IMR-90 (cell line): ENCODE data around the gene ANKRD33B. TPM values are rescaled to one million over a fixed set of nuclear protein-coding genes. Genes with fewer than 3 reads are reported as not detected.
A peak's percentile ranks its signal among the peaks of the same experiment; 100 is the strongest.

ENCODE experiments used
- ATAC-seq: fragments of 200-7000 bp; cut with Tn5 transposase; 2 replicates; pipeline ENCODE4 v1.9.1; 2020; ENCODE audit warnings: low read depth, mild to moderate bottlenecking, moderate library complexity
- BruUV-seq: library from RNA; stranded (reverse); fragments of 400-500 nt; replicated peaks from 2 replicates; lab custom pipeline; 2021; lab: Mats Ljungman, UMichigan
- CTCF ChIA-PET: fragments of 300-600 bp; formaldehyde crosslinking; extraction: SDS; loops from one replicate; lab custom pipeline; 2021; ENCODE audit warnings: antibody characterized with exemption; lab: Yijun Ruan, JAX
- POLR2A ChIA-PET: fragments of 300-600 bp; sonication (Branson Sonifier 250); formaldehyde crosslinking; loops from one replicate; lab custom pipeline; 2022; ENCODE audit warnings: antibody characterized with exemption; ENCODE audit not compliant: unreplicated experiment; lab: Charles Lee
- DNase-seq: peaks from one replicate; pipeline ENCODE4 v3.0.0; 2013
- H2AFZ ChIP-seq: replicated peaks from 2 replicates; pipeline ENCODE3; 2013; ENCODE audit warnings: low read length, mild to moderate bottlenecking; ENCODE audit not compliant: poor library complexity
- H2AK5ac ChIP-seq: 2 replicates; pipeline ENCODE4 v1.6.1; 2013; ENCODE audit warnings: low read depth, low read length, inconsistent platforms
- H2AK9ac ChIP-seq: replicated peaks from 2 replicates; pipeline ENCODE3; 2013; ENCODE audit warnings: mild to moderate bottlenecking, low read depth, low read length, moderate library complexity; ENCODE audit not compliant: poor library complexity
- H2BK120ac ChIP-seq: 2 replicates; pipeline ENCODE4 v1.6.1; 2013; ENCODE audit warnings: low read depth, low read length, inconsistent platforms
- H2BK15ac ChIP-seq: 3 replicates; pipeline ENCODE4 v1.6.1; 2013; ENCODE audit warnings: low read depth, low read length, inconsistent platforms
- H2BK20ac ChIP-seq: 2 replicates; pipeline ENCODE4 v1.6.1; 2013; ENCODE audit warnings: low read depth, mild to moderate bottlenecking, inconsistent platforms, low read length, moderate library complexity
- H2BK5ac ChIP-seq: 2 replicates; pipeline ENCODE4 v1.6.1; 2013; ENCODE audit warnings: mild to moderate bottlenecking, low read depth, low read length, inconsistent platforms; ENCODE audit not compliant: poor library complexity, severe bottlenecking
- H3K14ac ChIP-seq: replicated peaks from 2 replicates; pipeline ENCODE4 v1.6.1; 2013; ENCODE audit warnings: low read depth, low read length, inconsistent platforms
- H3K18ac ChIP-seq: 2 replicates; pipeline ENCODE4 v1.6.1; 2013; ENCODE audit warnings: low read depth, low read length, control low read depth
- H3K23ac ChIP-seq: 2 replicates; pipeline ENCODE4 v1.6.1; 2013; ENCODE audit warnings: low read depth, low read length, inconsistent platforms
- H3K27ac ChIP-seq: 2 replicates; pipeline ENCODE4 v1.5.1; 2013; ENCODE audit warnings: mild to moderate bottlenecking, control low read depth, low read length; ENCODE audit not compliant: insufficient read depth
- H3K27me3 ChIP-seq: 2 replicates; pipeline ENCODE4 v1.6.1; 2013; ENCODE audit warnings: low read length; ENCODE audit not compliant: control insufficient read depth, insufficient read depth
- H3K36me3 ChIP-seq: 2 replicates; pipeline ENCODE4 v1.6.1; 2013; ENCODE audit warnings: low read length, mixed read lengths; ENCODE audit not compliant: control insufficient read depth, insufficient read depth
- H3K4ac ChIP-seq: 2 replicates; pipeline ENCODE4 v1.6.1; 2013; ENCODE audit warnings: low read depth, low read length, inconsistent platforms
- H3K4me1 ChIP-seq: 2 replicates; pipeline ENCODE4 v1.6.1; 2013; ENCODE audit warnings: low read length, mixed read lengths; ENCODE audit not compliant: control insufficient read depth, insufficient read depth
- H3K4me2 ChIP-seq: 2 replicates; pipeline ENCODE4 v1.6.1; 2013; ENCODE audit warnings: low read depth, mild to moderate bottlenecking, control low read depth, low read length, moderate library complexity
- H3K4me3 ChIP-seq: 2 replicates; pipeline ENCODE4 v1.5.1; 2013; ENCODE audit warnings: low read depth, mild to moderate bottlenecking, control low read depth, low read length, moderate library complexity; ENCODE audit not compliant: insufficient read depth
- H3K56ac ChIP-seq: 2 replicates; pipeline ENCODE4 v1.6.1; 2013; ENCODE audit warnings: low read length, inconsistent platforms; ENCODE audit not compliant: insufficient read depth; ENCODE audit errors: extremely low read depth
- H3K79me1 ChIP-seq, 2 experiments: 2 replicates each; pipeline ENCODE4 v1.6.1; 2013; ENCODE audit warnings: low read length in 2 of 2, inconsistent platforms in 1 of 2, low read depth in 1 of 2
- H3K9ac ChIP-seq: 2 replicates; pipeline ENCODE4 v1.6.1; 2013; ENCODE audit warnings: low read depth, low read length, control low read depth
- H3K9me1 ChIP-seq: 2 replicates; pipeline ENCODE4 v1.6.1; 2013; ENCODE audit warnings: low read length, inconsistent platforms; ENCODE audit not compliant: insufficient read depth
- H3K9me3 ChIP-seq: 2 replicates; pipeline ENCODE4 v1.6.1; 2013; ENCODE audit warnings: low read length; ENCODE audit not compliant: control insufficient read depth, insufficient read depth
- H4K20me1 ChIP-seq: 2 replicates; pipeline ENCODE4 v1.6.1; 2013; ENCODE audit warnings: low read length, inconsistent platforms; ENCODE audit not compliant: insufficient read depth
- H4K5ac ChIP-seq: 2 replicates; pipeline ENCODE4 v1.6.1; 2013; ENCODE audit warnings: mild to moderate bottlenecking, low read depth, low read length, control low read depth
- H4K8ac ChIP-seq, 2 experiments: 2 replicates each; pipeline ENCODE4 v1.6.1; 2013; ENCODE audit warnings: low read depth in 2 of 2, low read length in 2 of 2, control low read depth in 1 of 2, inconsistent platforms in 1 of 2
- H4K91ac ChIP-seq: 2 replicates; pipeline ENCODE4 v1.6.1; 2013; ENCODE audit warnings: low read depth, low read length, inconsistent platforms; ENCODE audit not compliant: insufficient read depth
- MAZ ChIP-seq: IDR thresholded peaks from 2 replicates; pipeline ENCODE4 v1.6.1; 2012; ENCODE audit warnings: low read depth, mild to moderate bottlenecking, low read length, improper control_type of control experiment, moderate library complexity, borderline replicate concordance
- MXI1 ChIP-seq: IDR thresholded peaks from 2 replicates; pipeline ENCODE4 v1.6.1; 2012; ENCODE audit warnings: low read depth, mild to moderate bottlenecking, low read length, moderate library complexity, borderline replicate concordance
- WGBS, 2 experiments: methylation state at CpG; one replicate each; pipeline versions ENCODE4 v1.1.5 to v1.1.7; 2013; ENCODE audit warnings: missing lambda C conversion rate in 2 of 2; ENCODE audit not compliant: insufficient read length in 1 of 2; ENCODE audit errors: extremely low coverage in 2 of 2; 5-methylcytosine and 5-hydroxymethylcytosine counted together
- dilution Hi-C: fragments of 300-500 bp; cut with HindIII; formaldehyde crosslinking; loops from one replicate; pipeline ENCODE4 v1.14.3; 2018; ENCODE audit warnings: low sequenced_read_pairs; ENCODE audit not compliant: unreplicated experiment
- in situ Hi-C: fragments of 300-500 bp; cut with MboI; formaldehyde crosslinking; loops from 3 replicates; pipeline ENCODE4 v1.14.3; 2019; ENCODE audit warnings: low sequenced_read_pairs, inconsistent platforms, mixed read lengths
- intact Hi-C: fragments of 100-400 bp; cut with micrococcal nuclease; formaldehyde crosslinking; loops from 2 replicates; pipeline ENCODE4 v1.10.0; 2022
- polyA plus RNA-seq, 3 experiments: library from polyadenylated mRNA; depleted of rRNA; stranded (reverse); fragments of >200 nt; gene quantifications; 2 replicates each; pipeline ENCODE4 v1.2.3, GENCODE V29; 2012; ENCODE audit warnings: low replicate concordance in 1 of 3
- total RNA-seq: library from RNA; depleted of rRNA; stranded (reverse); fragments of >200 nt; gene quantifications from 2 replicates; pipeline ENCODE4 v1.2.3, GENCODE V29; 2012

The ANKRD33B gene
- total and polyA plus RNA-seq, 2 of the 4 experiments (the other 2 are of a cell fraction): 2.5 to 3.3 TPM

GRCh38 chr5:10528056-10528816 lies 35.6 kb upstream of the ANKRD33B start:
- no peak overlapping the region for H2AK5ac ChIP-seq
- H3K79me1 ChIP-seq: no peaks in the 10 kb centered on the region
- no peaks in the 10 kb centered on the region for H3K27me3 ChIP-seq
- DNase-seq: peak; percentile 60
- H3K27ac ChIP-seq: peak overlapping the region; percentile 68; the same call in 1 of the 2 replicates
- H4K91ac ChIP-seq: peak overlapping the region; percentile 54
- in situ Hi-C loops (no loop called here), dilution Hi-C loops (no loop called here), intact Hi-C loops (loop anchor here (2.0 kb wide), 1 partner anchor 23 kb away; no protein-coding TSS in a partner anchor)
- peak; percentile 9; the same call in 1 of the 2 replicates for ATAC-seq
- H3K18ac ChIP-seq: peak overlapping the region; percentile 35
- H2BK15ac ChIP-seq: peak overlapping the region; percentile 91; the same call in 1 of the 3 replicates
- peak overlapping the region; percentile 51 for H2BK5ac ChIP-seq
- TF ChIP-seq MAZ (no peak), MXI1 (no peak)
- H2BK120ac ChIP-seq: peak overlapping the region; percentile 81
- H2AK9ac ChIP-seq: no peak overlapping the region
- no peaks in the 10 kb centered on the region for H3K36me3 ChIP-seq
- ChIA-PET CTCF (interaction anchor here (0.6 to 1.6 kb wide), 2 partner anchors 9 to 18 kb away, joined by 3 to 4 read pairs; no protein-coding TSS in a partner anchor), POLR2A (interaction anchor here (0.6 kb wide), 2 partner anchors 9 to 83 kb away, joined by 3 to 10 read pairs; no protein-coding TSS in a partner anchor)
- BruUV-seq: no TSS peak
- H3K9me3 ChIP-seq: no peaks in the 10 kb centered on the region
- peak overlapping the region; percentile 87 for H3K4ac ChIP-seq
- peaks cover 24% of the 10 kb centered on the region for H3K9me1 ChIP-seq
- peak overlapping the region; percentile 31 to 69; a peak in 3 of 4 replicates for H4K8ac ChIP-seq
- no peak overlapping the region; the same call in 1 of the 2 replicates for H3K9ac ChIP-seq
- peak overlapping the region; percentile 66 for H4K5ac ChIP-seq
- no peak overlapping the region for H3K4me3 ChIP-seq
- peak overlapping the region; percentile 74 for H3K14ac ChIP-seq
- peaks cover 29% of the 10 kb centered on the region for H3K4me1 ChIP-seq
- no peaks in the 10 kb centered on the region for H4K20me1 ChIP-seq
- peak overlapping the region; percentile 69; the same call in 1 of the 2 replicates for H3K23ac ChIP-seq
- H3K4me2 ChIP-seq: no peak overlapping the region
- peak overlapping the region; percentile 95 for H2BK20ac ChIP-seq
- H3K56ac ChIP-seq: no peak overlapping the region
- peak overlapping the region; percentile 46 for H2AFZ ChIP-seq
- 49% methylated on average over 4 of the region's 9 CpGs; no CpG with 5 or more reads in 1 of the 2 experiments for WGBS, 2 experiments
